ENCODE measurements around the gene MLPH.
"Not testable (repeated sequence)": the region's sequence is repeated elsewhere in the genome, so short reads cannot be mapped to it uniquely, and the experiment has no call there.

Gene MLPH

DNA sequence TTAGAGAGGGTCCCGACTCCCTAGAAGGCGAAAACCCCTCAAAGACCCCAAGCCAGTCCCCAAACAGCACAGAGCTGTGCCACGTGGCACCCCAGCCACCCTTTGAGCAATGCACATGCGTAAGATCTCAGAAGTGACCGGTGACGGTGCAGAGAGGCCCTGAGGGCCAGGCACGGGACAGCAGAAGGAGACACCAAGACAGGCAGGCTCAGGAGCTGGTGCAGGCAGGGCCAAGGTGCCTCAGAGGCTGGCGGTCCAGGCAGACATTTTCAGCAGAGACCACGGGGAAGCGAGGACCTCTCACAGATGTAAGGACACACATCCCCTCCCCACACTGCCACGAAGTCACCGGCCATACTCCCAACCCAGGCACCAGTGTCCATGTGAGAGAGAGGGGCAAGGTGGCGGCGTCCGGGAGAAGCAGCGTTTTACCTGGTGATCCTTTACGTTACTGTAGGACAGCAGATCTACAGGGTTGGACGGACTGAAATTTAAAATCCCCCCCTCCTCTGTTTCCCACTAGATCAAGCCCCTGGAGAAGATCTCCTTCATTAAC, 105.5 kb downstream of the MLPH start:
- no peak for DNase-seq

DNA sequence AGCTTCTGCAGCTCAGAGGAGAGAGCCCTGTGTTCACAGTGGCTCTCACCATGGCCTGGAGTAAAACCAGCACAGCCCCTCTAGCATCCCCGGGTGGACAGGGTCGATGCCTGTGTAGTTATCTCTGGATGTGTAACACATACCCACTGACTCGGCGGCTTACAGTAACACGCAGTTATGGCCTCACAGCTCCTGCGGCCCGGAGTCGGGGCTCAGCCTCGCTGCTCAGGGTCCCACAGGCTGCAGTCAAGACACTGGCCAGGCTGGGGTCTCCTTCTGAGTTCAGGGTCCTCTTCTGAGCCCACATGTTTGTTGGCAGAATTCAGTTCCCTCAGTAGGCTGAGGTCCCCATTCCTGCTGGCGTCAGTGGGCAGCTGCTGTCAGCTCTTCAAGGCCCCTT, 106.0 kb downstream of the MLPH start:
- DNase-seq: no peak

DNA sequence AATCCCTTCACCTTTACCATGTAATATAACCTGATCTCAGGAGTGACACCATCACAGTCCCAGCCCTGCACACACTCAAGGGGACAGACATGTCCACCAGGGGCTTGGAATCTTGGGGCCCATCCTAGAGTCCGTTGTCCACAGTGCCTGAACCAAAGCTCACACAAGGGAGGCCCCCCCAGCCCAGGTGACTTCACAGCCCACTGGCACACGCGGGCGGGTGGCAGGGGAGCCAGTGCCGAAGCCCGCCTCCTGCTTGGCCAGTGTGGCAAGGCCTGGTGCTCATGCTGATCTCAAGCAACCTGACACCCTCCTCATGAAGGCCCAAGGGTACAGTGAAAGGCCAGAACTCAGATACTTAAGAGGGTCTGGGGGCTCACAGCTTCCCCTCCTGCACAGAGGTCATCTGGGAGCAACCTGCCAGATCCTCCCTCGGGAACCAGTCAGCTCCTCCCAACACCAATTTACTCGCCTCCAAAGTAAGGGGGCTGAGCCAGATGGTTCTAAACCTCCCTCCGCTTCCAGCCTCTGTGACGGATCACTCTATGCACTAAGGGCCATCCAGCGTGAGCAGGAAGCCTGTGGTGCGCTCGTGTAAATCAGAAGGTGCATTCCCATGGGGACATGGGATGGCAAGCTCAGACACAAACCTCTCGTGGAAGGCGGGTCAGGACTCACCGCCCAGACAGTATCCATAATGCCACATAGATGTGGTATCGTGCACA, 106.7 kb downstream of the MLPH start:
- no peak for DNase-seq

DNA sequence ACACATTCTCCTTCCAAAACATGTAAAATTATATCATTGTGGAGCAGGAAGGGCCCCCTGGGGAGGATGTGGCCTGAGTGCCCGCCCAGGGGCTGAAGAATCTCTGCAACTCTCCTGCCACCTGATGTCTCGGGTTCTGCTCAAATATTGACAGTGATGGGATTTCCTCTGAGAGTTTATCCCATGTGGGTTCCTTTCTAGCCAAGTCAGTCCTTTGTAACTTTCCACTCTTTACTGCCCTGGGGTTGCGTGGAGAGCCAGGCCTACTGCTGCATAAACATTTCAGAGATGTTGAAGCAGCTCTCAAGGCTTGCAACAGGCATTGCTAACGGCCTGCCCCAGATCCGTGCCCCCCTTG, 107.4 kb downstream of the MLPH start:
- no peak for DNase-seq

DNA sequence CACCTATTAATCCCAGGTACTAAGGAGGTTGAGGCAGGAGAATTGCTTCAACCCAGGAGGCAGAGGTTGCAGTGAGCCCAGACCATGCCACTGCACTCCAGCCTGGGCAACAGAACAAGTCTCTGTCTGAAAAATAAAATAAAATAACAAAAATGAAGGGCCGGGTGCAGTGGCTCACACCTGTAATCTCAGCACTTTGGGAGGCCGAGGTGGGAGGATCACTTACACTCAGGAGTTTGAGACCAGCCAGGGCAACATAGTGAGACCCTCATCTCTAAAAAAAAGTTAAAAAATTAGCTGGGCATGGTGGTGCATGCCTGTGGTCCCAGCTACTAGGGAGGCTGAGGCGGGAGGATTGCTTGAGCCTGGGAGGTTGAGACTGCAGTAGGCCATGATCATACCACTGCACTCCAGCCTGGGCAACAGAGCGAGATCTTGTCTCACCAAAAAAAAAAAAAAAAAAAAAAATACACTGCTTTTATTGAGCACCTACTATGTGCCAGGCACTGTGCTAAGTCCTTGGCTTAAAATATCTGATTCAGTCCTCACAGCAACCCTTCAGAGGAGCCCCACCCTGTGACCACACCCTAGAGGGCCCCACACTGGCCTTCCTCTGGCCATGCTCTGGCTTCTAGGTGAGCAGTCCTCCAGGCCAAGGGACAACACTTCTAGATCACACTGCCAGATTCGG, 108.9 kb downstream of the MLPH start:
- not testable (repeated sequence) for DNase-seq

DNA sequence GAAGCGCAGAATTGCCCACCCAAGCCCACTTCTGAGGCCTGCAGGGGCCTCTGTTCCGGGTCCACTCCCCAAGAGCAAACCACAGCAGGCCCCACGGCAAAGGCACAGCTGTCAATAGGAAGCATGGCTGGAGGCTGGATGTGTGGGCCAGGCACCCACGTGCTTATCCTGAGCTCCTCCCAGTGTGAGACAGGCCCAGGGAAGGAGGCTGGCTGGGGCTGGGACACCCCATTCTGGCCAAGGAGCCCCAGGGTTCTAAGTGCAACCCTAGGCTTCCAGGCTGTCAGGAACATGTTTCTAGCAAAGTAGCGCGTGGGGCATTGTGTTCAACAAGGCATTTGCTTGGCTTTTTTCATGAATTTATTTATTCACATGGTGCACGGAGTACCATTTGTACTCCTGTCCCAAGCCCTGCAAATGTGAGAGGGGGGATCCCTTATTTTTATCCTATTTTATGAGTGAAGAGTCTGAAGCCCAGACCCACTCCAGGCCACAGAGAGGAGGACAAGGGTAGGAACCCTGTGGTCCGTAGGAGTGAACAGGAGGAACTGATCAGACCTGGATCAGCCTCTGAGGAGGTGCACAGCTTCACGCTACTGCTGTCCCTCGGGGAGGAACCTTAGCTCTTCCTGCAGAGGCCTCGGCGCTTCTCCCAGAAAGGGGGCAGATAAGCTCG, 109.6 kb downstream of the MLPH start:
- DNase-seq: no peak

DNA sequence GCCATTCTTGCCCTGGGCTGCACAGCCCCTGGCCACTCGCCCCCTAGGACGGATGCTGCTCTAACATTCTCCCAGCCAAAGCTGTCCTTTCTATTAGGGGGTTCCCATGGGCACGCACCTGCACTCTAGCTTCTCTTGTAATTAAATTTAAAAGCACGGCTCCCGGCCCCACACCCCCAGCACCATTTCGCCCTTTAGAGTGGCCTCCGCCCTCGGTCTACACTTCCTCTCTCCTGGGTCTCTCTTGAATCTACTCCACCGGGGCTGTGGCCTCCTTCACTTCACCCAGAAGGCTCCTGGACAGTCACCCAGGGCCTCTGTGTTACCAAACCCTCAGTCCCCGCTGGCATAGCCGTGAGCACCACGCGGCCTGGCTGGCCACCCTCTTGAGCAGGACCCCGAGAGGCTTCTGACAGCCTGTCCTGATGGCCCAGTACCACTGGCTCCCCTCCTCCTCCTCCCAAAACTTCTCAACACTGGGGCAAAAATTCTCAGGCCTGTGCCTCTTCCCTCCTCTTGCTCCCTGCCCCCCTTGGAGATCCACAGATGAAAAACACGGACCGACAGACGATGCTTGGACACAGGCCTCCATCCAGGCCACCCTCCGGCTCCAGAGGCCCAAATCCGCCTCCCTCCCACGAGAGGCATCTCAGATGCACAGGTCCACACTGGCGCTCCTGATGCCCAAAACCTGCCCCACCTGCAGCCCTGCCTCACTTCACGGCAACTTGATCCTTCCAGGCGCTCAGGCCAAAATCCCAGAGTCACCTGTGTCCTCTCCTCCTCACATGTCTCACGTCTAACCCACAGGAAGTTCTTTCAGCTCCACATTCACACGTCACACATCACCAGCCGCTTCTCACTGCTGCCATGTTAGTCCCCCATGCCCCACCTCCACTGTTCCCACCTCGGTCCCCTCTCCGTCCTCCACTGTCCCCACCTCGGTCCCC, 110.4 kb downstream of the MLPH start:
- DNase-seq: no peak

DNA sequence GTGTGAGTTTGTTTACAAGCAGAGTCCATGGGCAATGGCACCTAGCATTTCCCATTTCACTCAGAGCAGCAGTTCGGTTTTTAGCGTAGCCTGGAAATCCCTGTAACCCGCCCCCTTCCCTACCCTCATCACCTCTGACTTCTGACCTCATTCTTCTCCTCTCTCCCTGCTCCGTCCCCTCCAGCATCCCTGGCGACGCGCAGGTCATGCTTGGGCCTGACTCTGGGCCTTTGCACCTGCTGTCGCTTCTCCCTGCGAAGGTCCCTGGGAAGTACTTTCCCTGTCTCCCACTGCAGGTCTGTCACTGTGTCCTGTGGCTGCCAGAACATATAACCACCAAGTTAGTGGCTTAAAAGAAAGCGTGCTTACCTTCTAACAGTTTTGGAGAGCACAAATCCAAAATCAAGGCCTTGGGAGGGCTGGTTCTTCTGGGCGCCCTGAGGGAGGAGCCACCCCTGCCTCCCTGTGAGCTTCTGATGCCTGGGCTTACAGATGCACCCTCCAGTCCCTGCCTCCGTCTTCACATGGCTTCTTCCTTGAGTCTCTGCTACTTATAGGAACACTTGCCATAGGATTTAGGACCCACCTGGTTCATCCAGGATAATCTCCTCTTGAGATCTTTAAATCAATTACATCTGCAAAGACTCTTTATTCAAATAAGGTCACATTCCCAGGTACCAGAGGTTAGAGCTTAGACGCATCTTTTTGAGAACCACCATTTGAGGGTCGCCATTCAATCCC, 111.6 kb downstream of the MLPH start:
- DNase-seq: no peak

DNA sequence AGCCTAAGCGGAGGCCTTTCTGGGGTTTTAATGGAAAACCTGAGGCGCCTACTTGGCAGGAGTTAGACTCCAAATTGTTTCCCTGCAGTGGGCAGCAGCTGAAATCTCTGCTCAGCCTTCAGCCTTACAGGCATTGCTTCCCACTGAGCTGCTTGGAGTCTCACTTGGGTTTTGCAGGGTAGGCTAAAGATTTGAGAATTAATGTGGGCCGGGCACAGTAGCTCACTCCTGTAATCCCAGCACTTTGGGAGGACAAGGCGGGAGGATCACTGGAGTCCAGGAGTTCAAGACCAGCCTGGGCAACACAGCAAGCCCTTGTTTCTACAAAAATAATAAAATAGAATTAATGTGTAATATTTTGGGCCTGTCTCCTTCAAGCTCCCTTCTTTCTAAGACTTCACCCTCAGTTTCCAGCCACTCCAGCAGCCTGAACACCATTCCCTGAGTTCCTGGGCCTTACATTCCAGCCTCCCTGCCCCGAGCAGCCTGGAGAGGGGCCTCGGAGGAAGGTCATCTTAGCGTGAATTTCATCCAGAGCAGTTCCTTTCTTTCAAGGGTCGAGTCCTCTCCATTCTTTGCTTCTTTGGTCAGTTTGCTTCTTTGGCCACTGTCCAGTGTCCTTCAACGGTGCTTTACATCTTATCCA, 112.5 kb downstream of the MLPH start:
- no peak for DNase-seq

DNA sequence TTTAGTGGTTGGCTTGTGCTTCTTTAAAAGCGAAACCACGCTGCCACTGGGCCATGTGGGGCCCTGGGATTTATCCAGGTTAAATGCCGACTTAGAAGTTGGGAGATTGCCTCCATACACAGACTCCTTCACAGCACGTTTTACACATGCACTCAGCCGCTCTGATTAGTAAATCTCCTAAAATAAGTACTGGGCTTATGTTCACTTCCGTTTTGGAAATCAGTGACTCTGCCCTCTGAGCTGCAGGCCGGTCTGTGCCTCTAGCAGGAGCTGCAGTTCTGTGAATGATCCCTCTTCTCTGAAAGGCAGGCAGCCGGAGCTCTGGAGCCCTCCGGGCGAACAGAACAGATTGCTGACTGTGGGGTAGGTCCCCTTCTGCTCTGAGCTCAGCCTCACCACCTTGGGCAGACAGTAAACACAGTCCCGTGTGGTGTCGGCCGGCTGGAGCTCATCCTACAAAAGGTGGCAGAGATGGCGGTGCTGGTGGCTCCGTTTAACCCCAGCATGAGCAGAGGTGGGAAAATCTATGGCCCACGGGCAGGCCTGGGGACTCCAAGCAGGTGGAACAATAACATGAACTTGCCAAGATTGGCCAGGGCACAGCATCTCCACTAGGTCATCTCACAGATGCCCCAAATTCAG, 113.3 kb downstream of the MLPH start:
- DNase-seq: no peak

DNA sequence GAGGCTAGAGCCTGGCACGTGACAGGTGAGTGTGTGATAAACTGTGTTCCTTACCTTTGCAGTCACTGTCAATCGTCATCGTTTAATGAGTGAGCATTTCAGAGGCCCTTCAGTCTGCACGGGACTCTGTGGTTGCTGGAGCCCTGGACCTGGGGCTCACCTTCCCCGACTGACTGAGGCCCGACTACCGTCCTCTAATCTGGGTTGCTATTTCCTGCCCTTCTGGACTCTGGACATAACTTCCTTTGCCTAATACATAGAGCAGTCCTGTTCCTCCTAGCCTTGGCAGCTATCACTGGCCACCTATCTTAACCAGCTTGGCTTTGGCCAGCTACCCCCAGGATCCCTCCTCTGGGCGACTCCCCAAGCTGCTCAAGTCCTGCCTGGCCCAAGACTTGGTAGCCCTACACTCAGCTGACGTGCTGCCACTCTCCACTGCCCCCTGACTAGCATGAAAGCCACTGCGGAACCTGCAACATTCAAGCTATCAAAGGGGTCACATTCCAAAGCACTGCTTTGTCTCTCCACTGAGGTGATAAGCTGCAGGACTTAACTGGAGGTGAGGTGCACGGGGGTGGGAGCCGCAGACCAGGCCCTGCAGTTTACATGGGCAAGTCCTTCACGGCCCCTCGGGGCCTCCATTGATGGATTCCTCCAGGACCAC, 114.5 kb downstream of the MLPH start:
- DNase-seq: no peak

DNA sequence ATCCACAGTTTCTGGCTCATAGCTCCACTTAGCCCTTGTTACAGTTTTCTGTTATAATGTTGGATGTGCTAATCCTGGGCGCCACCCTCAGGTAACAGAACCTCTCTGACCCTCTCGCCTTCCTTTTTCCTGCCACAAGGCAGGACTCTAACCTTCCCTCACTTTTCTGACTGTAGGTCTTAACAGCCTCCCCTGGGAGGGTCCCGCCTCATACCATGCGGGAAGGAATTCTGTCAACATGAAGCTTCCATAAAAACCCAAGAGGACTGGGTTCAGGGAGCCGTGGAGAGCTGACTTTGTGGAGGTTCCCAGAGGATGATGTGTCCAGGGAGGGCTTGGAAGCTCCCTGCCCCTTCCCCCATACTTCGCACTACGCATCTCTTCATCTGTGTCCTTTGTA, 115.4 kb downstream of the MLPH start:
- DNase-seq: no peak

DNA sequence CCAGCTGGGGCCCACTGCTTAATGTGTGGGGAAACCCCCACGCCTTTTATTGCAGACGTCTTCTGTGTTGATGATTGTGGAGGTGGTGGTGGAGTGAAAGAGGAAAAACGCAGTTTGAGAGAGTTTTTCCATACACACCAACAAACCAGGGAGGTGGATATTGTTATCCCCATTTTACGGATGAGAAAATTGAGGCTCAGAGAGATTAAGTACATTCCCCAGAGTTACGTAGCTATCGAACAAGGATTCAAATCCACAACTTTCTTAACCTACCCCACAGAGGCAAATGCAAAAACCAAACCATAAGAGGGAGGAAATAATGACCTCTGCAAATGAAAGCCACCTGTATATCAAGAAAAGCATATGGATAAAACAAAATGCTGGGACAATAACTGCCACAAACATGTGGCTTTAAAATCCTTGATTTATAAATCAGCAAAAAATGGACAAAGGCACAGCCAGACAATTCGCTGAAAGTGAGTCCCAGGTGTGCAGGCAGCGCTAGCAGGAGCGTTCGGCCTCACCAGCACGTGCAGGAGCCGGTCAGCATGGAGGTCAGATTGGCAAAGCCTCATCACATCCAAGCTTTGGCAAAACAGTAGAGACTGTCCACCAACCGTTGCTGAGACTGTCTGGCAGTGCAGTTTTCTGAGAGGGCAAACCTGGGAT, 116.1 kb downstream of the MLPH start:
- no peak for DNase-seq

DNA sequence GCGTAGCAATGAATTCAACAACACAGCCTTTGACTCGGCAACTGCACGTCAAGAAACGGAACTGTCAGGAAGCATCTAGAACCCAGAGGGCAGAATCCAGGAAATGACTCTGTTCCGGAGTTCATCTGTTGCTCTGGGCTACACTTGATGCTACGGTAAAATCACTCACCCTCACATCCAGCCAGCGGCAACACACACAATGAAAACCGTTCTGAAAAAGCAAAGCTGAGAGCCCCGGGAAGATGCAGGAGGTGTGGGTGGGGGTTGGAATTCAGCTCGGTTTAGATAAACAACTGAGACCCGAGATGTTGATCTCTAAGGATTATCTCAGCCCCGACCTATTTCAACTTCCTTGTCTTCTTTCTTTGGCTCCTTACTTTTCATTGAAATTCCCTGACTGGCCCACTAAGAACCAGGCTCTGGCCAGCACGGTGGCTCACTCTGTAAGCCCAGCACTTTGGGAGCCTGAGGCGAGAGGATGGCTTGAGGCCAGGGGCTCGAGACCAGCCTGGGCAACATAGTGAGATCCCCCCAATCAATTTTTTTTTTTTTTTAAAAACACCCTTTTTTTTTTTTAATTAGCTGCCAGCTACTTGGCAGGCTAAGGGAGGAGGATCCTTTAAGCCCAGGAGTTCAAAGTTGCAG, 116.8 kb downstream of the MLPH start:
- DNase-seq: no peak

DNA sequence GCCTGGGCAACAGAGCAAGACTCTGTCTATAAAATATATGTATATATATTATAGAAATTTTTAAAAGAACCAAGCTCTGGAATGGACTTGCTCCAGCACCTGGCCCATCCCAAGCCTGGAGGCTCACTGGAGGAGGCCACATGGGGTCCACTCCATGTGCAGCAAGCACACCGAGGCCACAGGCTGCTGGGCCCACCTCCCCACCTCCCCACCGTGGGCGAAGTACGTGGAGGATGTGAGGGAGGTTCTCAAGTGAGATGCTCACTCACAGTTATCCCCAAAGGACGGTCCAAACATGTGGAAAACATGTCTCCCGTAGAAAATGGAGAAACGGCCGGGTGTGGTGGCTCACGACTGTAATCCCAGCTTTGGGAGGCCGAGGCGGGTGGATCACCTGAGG, 117.3 kb downstream of the MLPH start:
- DNase-seq: no peak

Measured in NK-92 treated with Interleukin-12 subunit alpha and Interleukin-12 subunit beta, amount 100 ng/mL, for 24 hours (cell line).